ENCODE measurements around the gene SYCE3.
"Not testable (repeated sequence)": the region's sequence is repeated elsewhere in the genome, so short reads cannot be mapped to it uniquely, and the experiment has no call there.

The SYCE3 gene

GRCh38 chr22:50551160-50551752 lies 11.5 kb downstream of the SYCE3 start:
- DNase-seq, result no peak

GRCh38 chr22:50550395-50550794 lies 12.3 kb downstream of the SYCE3 start:
- no peak for DNase-seq

- no peak for DNase-seq
These were observed 13.6 kb downstream of the SYCE3 start for GRCh38 chr22:50548921-50549790.

GRCh38 chr22:50548040-50548920 lies 14.4 kb downstream of the SYCE3 start:
- no peak for DNase-seq

DNA sequence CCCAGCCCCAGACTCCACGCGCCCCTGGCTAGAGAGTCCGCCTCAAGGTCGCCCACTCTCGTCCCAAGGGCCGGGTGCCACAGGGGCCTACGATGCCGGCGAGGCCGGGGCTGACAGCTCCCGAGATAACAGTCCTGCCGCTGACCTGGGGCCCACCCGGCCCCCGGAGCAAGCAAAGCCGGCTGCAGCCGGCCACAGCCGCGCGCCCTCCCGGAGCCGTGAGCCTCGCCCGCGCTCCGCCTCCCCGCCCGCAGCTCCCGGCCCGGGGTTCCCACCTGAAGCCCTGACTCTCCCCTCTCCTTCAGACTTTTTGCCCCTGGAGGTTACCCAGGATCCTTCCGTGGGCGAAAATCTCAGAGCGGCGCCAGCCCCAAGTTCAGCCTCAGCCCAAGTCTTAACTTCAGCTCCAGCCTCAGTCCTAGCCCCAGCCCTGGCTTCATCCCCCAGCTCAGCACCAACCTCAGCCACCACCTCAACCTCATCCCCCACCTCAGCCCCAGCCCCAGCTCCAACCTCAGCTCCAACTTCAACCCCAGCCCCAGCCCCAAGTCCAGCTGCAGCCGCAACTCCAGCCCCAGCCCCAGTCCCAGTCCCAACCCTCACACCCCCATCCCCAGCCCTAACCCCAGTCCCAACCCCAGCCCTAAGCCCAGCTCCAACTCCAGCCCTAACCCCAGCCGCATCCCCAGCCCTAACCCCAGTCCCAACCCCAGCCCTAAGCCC lies 15.3 kb downstream of the SYCE3 start:
- DNase-seq, result no peak

GRCh38 chr22:50546326-50547262 lies 16.1 kb downstream of the SYCE3 start:
- no peak for DNase-seq

- DNase-seq, result no peak
These were observed 17.0 kb downstream of the SYCE3 start, which contains the start of gene KLHDC7B for GRCh38 chr22:50545522-50546325. Gene KLHDC7B, plus strand, starts transcription at chr22:50545899. Its CDS starts 345 bp downstream, at chr22:50546244.

GRCh38 chr22:50544746-50545253 lies 17.9 kb downstream of the SYCE3 start:
- DNase-seq, result no peak

DNA sequence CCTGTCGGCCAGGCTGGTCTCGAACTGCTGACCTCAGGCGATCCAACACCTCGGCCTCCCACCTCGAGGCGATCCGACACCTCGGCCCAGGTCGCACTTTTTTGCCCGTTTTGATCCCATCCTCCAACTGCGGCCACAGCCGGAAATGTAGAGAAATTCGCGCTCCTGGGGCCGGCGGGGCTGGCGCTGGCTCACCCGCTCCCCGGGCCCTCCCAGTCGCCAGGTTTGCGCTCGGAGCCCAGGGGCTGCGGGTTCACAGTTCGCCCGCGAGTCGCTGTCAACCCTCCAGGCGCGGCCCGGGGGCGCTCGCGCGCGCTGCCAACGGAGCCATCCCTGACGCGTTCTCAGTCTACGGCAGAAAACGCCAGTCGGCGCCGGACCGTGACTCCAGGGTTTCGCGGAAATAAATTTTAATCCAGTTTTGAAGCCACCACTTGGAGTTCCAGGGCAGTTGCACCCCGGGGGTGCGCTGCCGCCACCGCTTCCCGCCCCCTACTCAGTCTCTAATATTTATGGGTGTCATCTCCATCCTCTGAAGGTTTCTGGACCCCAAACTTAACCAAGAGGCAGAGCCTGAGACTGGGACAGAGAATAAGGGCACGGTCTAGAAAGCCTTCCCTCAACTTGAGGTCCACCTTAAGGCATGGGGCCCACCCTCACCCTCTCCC lies 18.5 kb downstream of the SYCE3 start:
- DNase-seq, result peak in 17 of 56 donors; percentile 17 to 71 (median 45)

DNA sequence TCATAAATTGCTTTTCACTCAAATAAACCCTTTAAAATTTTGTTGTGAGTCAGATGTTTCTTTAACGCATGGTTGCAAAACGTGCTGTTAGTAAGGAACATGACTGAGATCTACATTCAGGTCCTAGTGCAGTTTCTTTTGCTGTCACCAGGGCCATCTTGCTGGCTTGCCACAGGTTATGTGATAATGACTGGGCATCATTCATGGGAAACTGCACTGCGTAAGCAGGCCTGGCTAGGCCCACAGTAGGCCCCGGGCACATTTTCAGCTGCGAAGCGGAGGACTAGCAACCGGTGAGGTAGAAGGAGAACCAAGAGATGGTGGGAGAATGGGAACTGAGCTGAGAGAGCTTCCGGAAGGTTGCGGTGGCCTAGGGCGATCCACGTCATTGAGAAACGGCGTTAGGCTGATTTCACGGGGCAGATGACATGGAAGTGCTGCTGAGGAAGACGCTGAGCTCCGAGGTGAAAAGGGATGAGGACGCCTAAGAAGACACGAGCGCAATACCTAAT lies 20.2 kb downstream of the SYCE3 start:
- no peak for DNase-seq

- DNase-seq, result not testable (repeated sequence)
These were observed 21.1 kb downstream of the SYCE3 start for GRCh38 chr22:50541667-50542026.

DNA sequence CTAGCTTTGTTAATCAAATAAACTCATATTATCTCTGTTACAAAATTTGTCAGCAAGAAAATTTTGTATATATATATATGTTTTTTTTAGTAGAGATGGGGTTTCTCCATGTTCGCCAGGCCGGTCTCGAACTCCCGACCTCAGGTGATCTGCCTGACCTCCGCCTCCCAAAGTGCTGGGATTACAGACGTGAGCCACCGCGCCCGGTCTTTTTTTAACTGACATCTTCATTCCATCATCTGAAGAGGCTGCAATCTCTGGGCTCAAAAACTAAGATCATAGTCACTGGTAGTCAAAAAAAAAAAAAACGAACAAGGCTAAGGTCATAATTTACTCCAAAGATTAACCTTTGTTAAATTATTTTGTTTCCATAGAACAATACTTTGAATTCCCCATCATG lies 22.3 kb downstream of the SYCE3 start:
- DNase-seq, result no peak

DNA sequence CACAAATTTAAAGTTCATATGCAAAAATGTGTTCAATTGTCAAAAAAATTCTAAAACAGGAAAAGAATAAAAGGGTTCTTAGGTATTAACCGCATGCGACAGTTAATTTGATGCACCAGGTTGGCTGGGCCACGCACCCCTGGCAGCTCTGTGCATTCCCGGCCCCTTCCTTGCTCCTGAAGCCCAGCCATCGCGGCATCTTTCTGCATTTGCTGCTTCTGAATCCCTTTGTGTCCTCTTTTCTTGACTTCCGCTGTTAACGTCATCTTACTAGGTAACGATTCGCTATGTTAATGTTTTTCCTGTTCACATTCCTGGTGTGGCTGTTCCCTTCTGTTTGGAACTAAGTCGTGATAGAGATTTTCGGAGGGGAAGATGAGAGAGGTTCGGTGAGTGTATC lies 25.0 kb downstream of the SYCE3 start:
- no peak for DNase-seq

- DNase-seq, result no peak
These were observed 26.5 kb downstream of the SYCE3 start for GRCh38 chr22:50536226-50536625.

- no peak for DNase-seq
These were observed 27.6 kb downstream of the SYCE3 start for GRCh38 chr22:50535113-50535512.

- DNase-seq, result peak in 1 of 56 donors; percentile 15
These were observed 28.6 kb downstream of the SYCE3 start for GRCh38 chr22:50533856-50534711.
